HCT116 (cell line): ENCODE results near the gene ESRRG. TPM values are rescaled to one million over a fixed set of nuclear protein-coding genes. Genes with fewer than 3 reads are reported as not detected.

Experiments used
- ATAC-seq: fragments of 200-7000 bp; cut with Tn5 transposase; 2 replicates; pipeline ENCODE4 v1.9.1; 2020; ENCODE audit warnings: mild to moderate bottlenecking, moderate library complexity
- BruUV-seq: library from RNA; stranded (reverse); fragments of 400-500 nt; replicated peaks from 2 replicates; lab custom pipeline; 2021; lab: Mats Ljungman, UMichigan
- CTCF ChIA-PET: fragments of 300-600 bp; sonication (Branson Sonifier 250); formaldehyde crosslinking; loops from one replicate; lab custom pipeline; 2021; ENCODE audit warnings: antibody characterized with exemption; lab: Charles Lee
- POLR2A ChIA-PET: fragments of 300-600, 350-600 bp; sonication (Branson Sonifier 250); formaldehyde crosslinking; loops from one replicate; lab custom pipeline; 2021; ENCODE audit warnings: antibody characterized with exemption; lab: Charles Lee
- RAD21 ChIA-PET, 2 experiments: fragments of 300-600 bp; sonication (Branson Sonifier 250); formaldehyde crosslinking; loops; one replicate each; lab custom pipeline; 2023; ENCODE audit warnings: low total read pairs in 2 of 2; ENCODE audit not compliant: uncharacterized antibody in 2 of 2, unreplicated experiment in 2 of 2, low non-redundant PET in 1 of 2; lab: Charles Lee
- DNase-seq: peaks from one replicate; pipeline ENCODE4 v3.0.0-alpha.2; 2010; ENCODE audit warnings: low read depth, low spot score
- H2AFZ ChIP-seq: fragments of 200-600 bp; shearing (Covaris generic), sonication (generic); 2 replicates; pipeline ENCODE4 v1.6.1; 2017; ENCODE audit warnings: low read depth, mixed run types, mixed read lengths, antibody characterized with exemption, low read length; ENCODE audit not compliant: poor library complexity, severe bottlenecking
- H3K27ac ChIP-seq: 2 replicates; pipeline ENCODE4 v1.5.1; 2012; ENCODE audit warnings: low read depth, low read length
- H3K27me3 ChIP-seq: fragments of 200-600 bp; sonication (generic); 2 replicates; pipeline ENCODE4 v1.6.1; 2016; ENCODE audit warnings: mixed run types, low read length, mixed read lengths; ENCODE audit not compliant: insufficient read depth
- H3K36me3 ChIP-seq, 2 experiments: fragments of 200-500 bp in 1 of 2; fragments of 200-600 bp in 1 of 2; sonication (Bioruptor generic) in 1 of 2; sonication (generic) in 1 of 2; 2 replicates each; pipeline versions ENCODE4 v1.5.1 to v1.6.1; 2014 to 2016; ENCODE audit warnings: low read length in 2 of 2, inconsistent platforms in 1 of 2, mixed read lengths in 1 of 2, mixed run types in 1 of 2; ENCODE audit not compliant: insufficient read depth in 2 of 2, control insufficient read depth in 1 of 2
- H3K4me1 ChIP-seq, 2 experiments: fragments of 200-600 bp in 1 of 2; sonication (generic) in 1 of 2; 2 replicates each; pipeline versions ENCODE4 v1.5.1 to v1.6.1; 2012 to 2017; ENCODE audit warnings: low read length in 2 of 2, inconsistent platforms in 1 of 2, mild to moderate bottlenecking in 1 of 2, mixed read lengths in 1 of 2, mixed run types in 1 of 2, moderate library complexity in 1 of 2; ENCODE audit not compliant: insufficient read depth in 2 of 2, control insufficient read depth in 1 of 2
- H3K4me2 ChIP-seq: fragments of 200-600 bp; sonication (generic); 2 replicates; pipeline ENCODE4 v1.6.1; 2017; ENCODE audit warnings: mixed run types, low read length, mixed read lengths
- H3K4me3 ChIP-seq, 2 experiments: fragments of 200-600 bp in 1 of 2; sonication (generic) in 1 of 2; replicated peaks in 1 of 2; 2 replicates each; pipeline ENCODE4 v1.5.1; 2011 to 2016; ENCODE audit warnings: low read length in 2 of 2, control low read depth in 1 of 2, low read depth in 1 of 2, mild to moderate bottlenecking in 1 of 2, mixed read lengths in 1 of 2, mixed run types in 1 of 2
- H3K79me2 ChIP-seq: fragments of 200-600 bp; sonication (generic); 2 replicates; pipeline ENCODE4 v1.6.1; 2017; ENCODE audit warnings: mild to moderate bottlenecking, mixed run types, low read length, moderate library complexity, mixed read lengths; ENCODE audit not compliant: insufficient read depth
- H3K9ac ChIP-seq: fragments of 200-600 bp; sonication (generic); 2 replicates; pipeline ENCODE4 v1.6.1; 2016; ENCODE audit warnings: low read length, mixed read lengths
- H3K9me2 ChIP-seq: fragments of 200-600 bp; sonication (generic), shearing (Covaris generic); 2 replicates; pipeline ENCODE4 v1.6.1; 2017; ENCODE audit warnings: mixed run types, mild to moderate bottlenecking, moderate library complexity; ENCODE audit not compliant: insufficient read depth
- H3K9me3 ChIP-seq, 2 experiments: fragments of 200-500 bp in 1 of 2; fragments of 200-600 bp in 1 of 2; sonication (Bioruptor generic) in 1 of 2; sonication (generic) in 1 of 2; 2 replicates each; pipeline ENCODE4 v1.6.1; 2014 to 2017; ENCODE audit warnings: low read length in 2 of 2, mixed read lengths in 2 of 2, inconsistent platforms in 1 of 2, low read depth in 1 of 2, mild to moderate bottlenecking in 1 of 2, mixed run types in 1 of 2, moderate library complexity in 1 of 2; ENCODE audit not compliant: control insufficient read depth in 1 of 2, insufficient read depth in 1 of 2
- H4K20me1 ChIP-seq: fragments of 200-600 bp; sonication (generic), shearing (Covaris generic); 2 replicates; pipeline ENCODE4 v1.6.1; 2017; ENCODE audit warnings: mixed run types, mild to moderate bottlenecking, moderate library complexity; ENCODE audit not compliant: insufficient read depth
- ATF3 ChIP-seq: IDR thresholded peaks from 2 replicates; pipeline ENCODE4 v1.6.1; 2012
- CBX3 ChIP-seq: IDR thresholded peaks from 2 replicates; pipeline ENCODE4 v1.6.1; 2012; ENCODE audit warnings: low read depth
- CEBPB ChIP-seq: IDR thresholded peaks from 2 replicates; pipeline ENCODE4 v1.6.1; 2012; ENCODE audit warnings: low read depth
- CTCF ChIP-seq, 3 experiments: fragments of 200-600 bp in 1 of 3; sonication (generic) in 1 of 3; IDR thresholded peaks in 2 of 3; conservative IDR thresholded peaks in 1 of 3; 2 replicates each; pipeline ENCODE4 v1.5.1; 2012 to 2017; ENCODE audit warnings: low read depth in 2 of 3, low read length in 2 of 3, antibody characterized with exemption in 1 of 3, borderline replicate concordance in 1 of 3, control low read depth in 1 of 3, mild to moderate bottlenecking in 1 of 3, mixed read lengths in 1 of 3, mixed run types in 1 of 3, moderate library complexity in 1 of 3; ENCODE audit not compliant: insufficient read depth in 1 of 3
- EGR1 ChIP-seq: IDR thresholded peaks from 2 replicates; pipeline ENCODE4 v1.6.1; 2012; ENCODE audit warnings: low read depth
- EZH2 ChIP-seq: fragments of 200-600 bp; sonication (generic); IDR thresholded peaks from 2 replicates; pipeline ENCODE4 v1.6.1; 2017; ENCODE audit warnings: antibody characterized with exemption, mixed run types
- JUND ChIP-seq: IDR thresholded peaks from 2 replicates; pipeline ENCODE4 v1.6.1; 2012
- MAX ChIP-seq: IDR thresholded peaks from 2 replicates; pipeline ENCODE4 v1.6.1; 2012
- POLR2A ChIP-seq: IDR thresholded peaks from 2 replicates; pipeline ENCODE4 v1.7.0; 2011; ENCODE audit warnings: borderline replicate concordance; ENCODE audit not compliant: insufficient read depth, insufficient read length; ENCODE audit errors: extremely low read depth
- RAD21 ChIP-seq: IDR thresholded peaks from 2 replicates; pipeline ENCODE4 v1.6.1; 2012; ENCODE audit warnings: low read depth, mild to moderate bottlenecking
- SP1 ChIP-seq: IDR thresholded peaks from 2 replicates; pipeline ENCODE4 v1.6.1; 2012; ENCODE audit warnings: low read depth
- SRF ChIP-seq: IDR thresholded peaks from 2 replicates; pipeline ENCODE4 v1.6.1; 2012; ENCODE audit warnings: low read depth
- TCF7L2 ChIP-seq: IDR thresholded peaks from 2 replicates; pipeline ENCODE4 v1.7.0; 2011; ENCODE audit warnings: borderline replicate concordance, inconsistent platforms; ENCODE audit not compliant: insufficient read depth, insufficient read length; ENCODE audit errors: extremely low read depth
- YY1 ChIP-seq: IDR thresholded peaks from 2 replicates; pipeline ENCODE4 v1.6.1; 2011; ENCODE audit warnings: low read length, low read depth, moderate library complexity, mild to moderate bottlenecking; ENCODE audit not compliant: insufficient replicate concordance; ENCODE audit errors: extremely low read depth
- ZBTB33 ChIP-seq: IDR thresholded peaks from 2 replicates; pipeline ENCODE4 v1.6.1; 2011; ENCODE audit warnings: mild to moderate bottlenecking, low read length, moderate library complexity; ENCODE audit not compliant: insufficient replicate concordance; ENCODE audit errors: extremely low read depth
- ZNF274 ChIP-seq: fragments of 200-500 bp; sonication (Bioruptor generic); IDR thresholded peaks from 2 replicates; pipeline ENCODE4 v1.6.1; 2014; ENCODE audit warnings: mild to moderate bottlenecking, low read depth, low read length, inconsistent platforms
- intact Hi-C: fragments of 100-400 bp; cut with micrococcal nuclease; formaldehyde crosslinking; loops from 2 replicates; pipeline ENCODE4 v1.10.0; 2022
- total RNA-seq: library from RNA; stranded (reverse); gene quantifications from one replicate; pipeline ENCODE4 v1.2.1, GENCODE V29; 2021; ENCODE audit not compliant: unreplicated experiment

Gene ESRRG
- total RNA-seq, 1 experiment from 2014 or later = not detected

DNA sequence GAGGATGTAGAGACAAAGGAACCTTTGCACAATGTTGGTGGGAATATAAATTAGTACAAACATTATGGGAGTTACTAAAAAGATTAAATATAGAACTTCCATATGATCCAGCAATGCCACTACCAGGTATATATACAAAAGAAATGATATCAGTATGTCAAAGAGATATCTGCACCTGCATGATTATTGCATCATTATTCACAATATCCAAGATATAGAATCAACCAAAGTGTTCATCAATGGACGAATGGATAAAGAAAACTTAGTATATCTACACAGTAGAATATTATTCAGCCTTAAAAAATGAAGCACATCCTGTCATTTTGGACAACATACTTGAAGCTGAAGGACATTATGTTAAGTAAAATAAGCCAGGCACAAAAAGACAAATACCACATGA lies 238.2 kb downstream of the ESRRG start (continued):
- TF ChIP-seq ZBTB33 = no peak
- TF ChIP-seq ATF3 = no peak
- TF ChIP-seq POLR2A = no peak

GRCh38 chr1:216483672-216484401 lies 239.4 kb downstream of the ESRRG start:
- ChIA-PET CTCF (no interaction called here), RAD21 (no interaction called here), POLR2A (no interaction called here)
- ATAC-seq = no peak
- DNase-seq = no peak
- Histone ChIP-seq H3K9me2 (no peaks in the 10 kb centered on the region), H3K9me3 (peaks cover 0 to 7% of the 10 kb centered on the region in 2 experiments; a peak in 1 of 4 replicates), H3K36me3 (no peaks in the 10 kb centered on the region), H2AFZ (no peak overlapping the region), H3K9ac (no peak overlapping the region), H3K27me3 (no peaks in the 10 kb centered on the region), H3K4me1 (no peaks in the 10 kb centered on the region), H4K20me1 (no peaks in the 10 kb centered on the region), H3K79me2 (no peaks in the 10 kb centered on the region), H3K27ac (no peak overlapping the region), H3K4me3 (no peak overlapping the region), H3K4me2 (no peak overlapping the region)
- intact Hi-C loops = no loop called here
- no TSS peak for BruUV-seq
- TF ChIP-seq MAX (no peak), ZNF274 (no peak), CTCF (IDR thresholded peaks at IDR 0.05 in 2 of 3, conservative IDR thresholded peaks at IDR 0.05 in 1 of 3; ENCODE audit: borderline replicate concordance in 1 of 3, insufficient read depth in 1 of 3, low read depth in 2 of 3, low read length in 2 of 3) (no peak), EGR1 (no peak), CEBPB (no peak), SRF (no peak), POLR2A (no peak), CBX3 (no peak), JUND (no peak), TCF7L2 (no peak), RAD21 (no peak), SP1 (no peak), EZH2 (no peak), YY1 (no peak)
